IPS DF 4.7 (cell line): ENCODE measurements around the gene MMP14.
"Not testable (repeated sequence)": the region's sequence is repeated elsewhere in the genome, so short reads cannot be mapped to it uniquely, and the experiment has no call there.

ENCODE experiments used
- DNase-seq: peaks from one replicate; pipeline ENCODE4 v3.0.0-alpha.2; 2013; ENCODE audit warnings: low spot score; ENCODE audit errors: extremely low read depth

MMP14 gene

GRCh38 chr14:22836301-22837113 is at the start of gene MMP14:
Gene MMP14, plus strand, starts transcription at chr14:22836585. Its CDS starts 233 bp downstream, at chr14:22836818.
- DNase-seq: no peak

- DNase-seq: no peak
Observed at GRCh38 chr14:22786685-22787084, 49.7 kb upstream of the MMP14 start.

GRCh38 chr14:22791301-22791700 is 45.1 kb upstream of the MMP14 start:
- DNase-seq: no peak

- DNase-seq: no peak
Observed at GRCh38 chr14:22792158-22792557, 44.2 kb upstream of the MMP14 start.

- DNase-seq: not testable (repeated sequence)
Observed at GRCh38 chr14:22793550-22793949, 42.8 kb upstream of the MMP14 start.

- no peak for DNase-seq
Observed at GRCh38 chr14:22793976-22794375, 42.4 kb upstream of the MMP14 start.

GRCh38 chr14:22794551-22794951 is 41.8 kb upstream of the MMP14 start:
- DNase-seq: no peak

GRCh38 chr14:22796087-22796707 is 40.2 kb upstream of the MMP14 start:
- DNase-seq: no peak

- DNase-seq: no peak
Observed at GRCh38 chr14:22797017-22797917, 39.1 kb upstream of the MMP14 start.

- DNase-seq: no peak
Observed at GRCh38 chr14:22798528-22798927, 37.9 kb upstream of the MMP14 start.

GRCh38 chr14:22800346-22800745 is 36.0 kb upstream of the MMP14 start:
- DNase-seq: no peak

GRCh38 chr14:22801716-22802115 is 34.7 kb upstream of the MMP14 start:
- DNase-seq: no peak

- no peak for DNase-seq
Observed at GRCh38 chr14:22802860-22803686, 33.3 kb upstream of the MMP14 start.

- no peak for DNase-seq
Observed at GRCh38 chr14:22803687-22803974, 32.8 kb upstream of the MMP14 start.

GRCh38 chr14:22805235-22805634 is 31.1 kb upstream of the MMP14 start:
- not testable (repeated sequence) for DNase-seq

GRCh38 chr14:22807432-22808087 is 28.8 kb upstream of the MMP14 start:
- DNase-seq: no peak

- no peak for DNase-seq
Observed at GRCh38 chr14:22808388-22809209, 27.8 kb upstream of the MMP14 start.

GRCh38 chr14:22811722-22812121 is 24.7 kb upstream of the MMP14 start:
- DNase-seq: no peak

GRCh38 chr14:22812744-22813143 is 23.6 kb upstream of the MMP14 start:
- DNase-seq: no peak

GRCh38 chr14:22813145-22813544 is 23.2 kb upstream of the MMP14 start:
- DNase-seq: no peak
